HepG2 (cell line): ENCODE results near the gene SGCE. TPM values are rescaled to one million over a fixed set of nuclear protein-coding genes. Genes with fewer than 3 reads are reported as not detected.
A peak's percentile ranks its signal among the peaks of the same experiment; 100 is the strongest.

Source experiments
- ATAC-seq: fragments of 200-7000 bp; cut with Tn5 transposase; 3 replicates; pipeline ENCODE4 v1.9.1; 2020; ENCODE audit warnings: mild to moderate bottlenecking, moderate library complexity
- BruUV-seq: library from RNA; stranded (reverse); fragments of 400-500 nt; replicated peaks from 2 replicates; lab custom pipeline; 2021; lab: Mats Ljungman, UMichigan
- CTCF ChIA-PET: fragments of 300-600 bp; formaldehyde crosslinking; extraction: SDS; loops from one replicate; lab custom pipeline; 2021; ENCODE audit warnings: low total read pairs, inconsistent platforms, low intra/inter-chr PET ratio; lab: Yijun Ruan, JAX
- POLR2A ChIA-PET: fragments of 350-600 bp; sonication (Branson Sonifier 250); formaldehyde crosslinking; loops from one replicate; lab custom pipeline; 2020; ENCODE audit warnings: antibody characterized with exemption, inconsistent platforms; lab: Yijun Ruan, JAX
- DNase-seq: peaks from one replicate; pipeline ENCODE4 v3.0.0-alpha.2; 2015; ENCODE audit warnings: low spot score
- FAIRE-seq: peaks from 3 replicates; lab custom pipeline; 2011; peaks lifted over from hg19 to GRCh38; lab: Jason Lieb, UNC
- H2AFZ ChIP-seq: one replicate; pipeline ENCODE4 v1.6.1; 2011; ENCODE audit warnings: low read length, inconsistent platforms
- H3K27ac ChIP-seq: fragments of 300-600 bp; 3 replicates; pipeline ENCODE4 v1.8.0; 2011; ENCODE audit warnings: mixed run types, mild to moderate bottlenecking, mixed read lengths, low read length, inconsistent platforms; ENCODE audit not compliant: insufficient read depth; ENCODE audit errors: extremely low read length
- H3K27me3 ChIP-seq, 2 experiments: fragments of 200-600 bp in 1 of 2; 2 replicates in 1 of 2; 3 replicates in 1 of 2; pipeline versions ENCODE4 v1.6.0 to v1.8.0; 2011; ENCODE audit warnings: low read length in 2 of 2, mild to moderate bottlenecking in 2 of 2, moderate library complexity in 2 of 2, inconsistent platforms in 1 of 2; ENCODE audit not compliant: insufficient read depth in 2 of 2, control insufficient read depth in 1 of 2
- H3K36me3 ChIP-seq, 2 experiments: fragments of 200-600 bp in 1 of 2; replicated peaks in 1 of 2; 2 replicates in 1 of 2; 3 replicates in 1 of 2; pipeline versions ENCODE4 v1.5.1 to v1.8.0; 2011; ENCODE audit warnings: low read length in 2 of 2, inconsistent platforms in 1 of 2; ENCODE audit not compliant: insufficient read depth in 2 of 2, control insufficient read depth in 1 of 2
- H3K4me1 ChIP-seq: 2 replicates; pipeline ENCODE4 v1.5.1; 2012; ENCODE audit warnings: low read length, inconsistent platforms; ENCODE audit not compliant: insufficient read depth
- H3K4me2 ChIP-seq: 2 replicates; pipeline ENCODE4 v1.6.0; 2011; ENCODE audit warnings: low read depth, low read length, inconsistent platforms
- H3K4me3 ChIP-seq, 3 experiments: fragments of 200-600 bp in 1 of 3; sonication (generic), shearing (Covaris generic) in 1 of 3; replicated peaks in 1 of 3; 2 replicates each; pipeline ENCODE4 v1.5.1; 2011 to 2016; ENCODE audit warnings: low read length in 3 of 3, inconsistent platforms in 2 of 3, low read depth in 2 of 3, mild to moderate bottlenecking in 2 of 3, control low read depth in 1 of 3, mixed read lengths in 1 of 3; ENCODE audit not compliant: insufficient read depth in 1 of 3
- H3K79me2 ChIP-seq: one replicate; pipeline ENCODE4 v1.6.1; 2011; ENCODE audit warnings: low read length, inconsistent platforms; ENCODE audit not compliant: insufficient read depth
- H3K9ac ChIP-seq: 2 replicates; pipeline ENCODE4 v1.6.0; 2011; ENCODE audit warnings: mild to moderate bottlenecking, low read depth, low read length, inconsistent platforms; ENCODE audit not compliant: insufficient read depth
- H3K9me3 ChIP-seq: 2 replicates; pipeline ENCODE4 v1.5.1; 2012; ENCODE audit warnings: mild to moderate bottlenecking, low read length
- H4K20me1 ChIP-seq: 2 replicates; pipeline ENCODE4 v1.6.0; 2011; ENCODE audit warnings: inconsistent platforms, mild to moderate bottlenecking, low read length, moderate library complexity; ENCODE audit not compliant: insufficient read depth
- ASH2L ChIP-seq: fragments of 300-600, 200-600 bp; sonication (generic); IDR thresholded peaks from 2 replicates; pipeline ENCODE4 v1.7.0; 2017; ENCODE audit warnings: low read depth, mild to moderate bottlenecking, moderate library complexity, mixed read lengths, low read length; ENCODE audit not compliant: insufficient read length
- CBX1 ChIP-seq: IDR thresholded peaks from one replicate; pipeline ENCODE4 v1.6.1; 2016; ENCODE audit warnings: antibody characterized with exemption, low read depth
- CEBPB ChIP-seq: IDR thresholded peaks from 2 replicates; pipeline ENCODE4 v1.6.1; 2011; ENCODE audit warnings: low read depth, low read length, improper control_type of control experiment, borderline replicate concordance
- CEBPG ChIP-seq: IDR thresholded peaks from 2 replicates; pipeline ENCODE4 v1.6.1; 2016
- CENPX ChIP-seq: sonication (generic); formaldehyde crosslinking; IDR thresholded peaks from 2 replicates; pipeline ENCODE4 v1.9.0; 2021; ENCODE audit warnings: mild to moderate bottlenecking, missing genetic modification reagents, moderate library complexity
- CHD4 ChIP-seq: fragments of 200-600 bp; sonication (generic); IDR thresholded peaks from 2 replicates; pipeline ENCODE4 v1.7.0; 2017; ENCODE audit warnings: mild to moderate bottlenecking, low read length, borderline replicate concordance
- NBN ChIP-seq: fragments of 450-650 bp; conservative IDR thresholded peaks from 2 replicates; pipeline ENCODE4 v1.6.1; 2017
- NFYB ChIP-seq: sonication (generic); formaldehyde crosslinking; IDR thresholded peaks from 2 replicates; pipeline ENCODE4 v1.4.0; 2020; ENCODE audit warnings: missing genetic modification reagents
- PHF21A ChIP-seq: sonication (generic); formaldehyde crosslinking; IDR thresholded peaks from 2 replicates; pipeline ENCODE4 v1.5.0; 2020; ENCODE audit warnings: mild to moderate bottlenecking, missing genetic modification reagents
- SIX1 ChIP-seq: sonication (generic); formaldehyde crosslinking; IDR thresholded peaks from 2 replicates; pipeline ENCODE4 v1.4.0; 2020; ENCODE audit warnings: missing genetic modification reagents, borderline replicate concordance
- SIX4 ChIP-seq: sonication (generic); formaldehyde crosslinking; IDR thresholded peaks from 2 replicates; pipeline ENCODE4 v1.4.0; 2020; ENCODE audit warnings: missing genetic modification reagents
- SOX13 ChIP-seq, 3 experiments: fragments of 450-650 bp in 1 of 3; sonication (generic) in 1 of 3; formaldehyde crosslinking in 1 of 3; IDR thresholded peaks in 2 of 3; conservative IDR thresholded peaks in 1 of 3; 2 replicates each; pipeline versions ENCODE4 v1.5.0 to v1.6.1; 2016 to 2020; ENCODE audit warnings: antibody characterized with exemption in 1 of 3, mild to moderate bottlenecking in 1 of 3, missing compliant biosample characterization in 1 of 3, missing genetic modification reagents in 1 of 3, moderate library complexity in 1 of 3
- SSRP1 ChIP-seq: IDR thresholded peaks from 2 replicates; pipeline ENCODE4 v1.6.1; 2016; ENCODE audit warnings: control low read depth
- ZFP41 ChIP-seq: sonication (generic); formaldehyde crosslinking; IDR thresholded peaks from 2 replicates; pipeline ENCODE4 v1.4.0; 2020; ENCODE audit warnings: mild to moderate bottlenecking, missing genetic modification reagents, borderline replicate concordance
- ZFY ChIP-seq: sonication (generic); formaldehyde crosslinking; IDR thresholded peaks from 2 replicates; pipeline ENCODE4 v1.4.0; 2020; ENCODE audit warnings: missing genetic modification reagents
- ZNF10 ChIP-seq: sonication (generic); formaldehyde crosslinking; IDR thresholded peaks from 2 replicates; pipeline ENCODE4 v1.4.0; 2020; ENCODE audit warnings: mild to moderate bottlenecking, low read depth, missing genetic modification reagents, borderline replicate concordance
- ZNF362 ChIP-seq: sonication (generic); formaldehyde crosslinking; IDR thresholded peaks from 2 replicates; pipeline ENCODE4 v1.4.0; 2020; ENCODE audit warnings: missing genetic modification reagents, mild to moderate bottlenecking, borderline replicate concordance
- ZNF441 ChIP-seq: sonication (generic); formaldehyde crosslinking; IDR thresholded peaks from 2 replicates; pipeline ENCODE4 v1.7.0; 2021; ENCODE audit warnings: missing genetic modification reagents, borderline replicate concordance
- in situ Hi-C: cut with HindIII; loops from 2 replicates; pipeline ENCODE4 v1.10.0; 2017; ENCODE audit warnings: low pct_unique_long_range_greater_than_20kb; ENCODE audit not compliant: extremely low pct_ligation_motif_present
- intact Hi-C: fragments of 100-400 bp; cut with micrococcal nuclease; formaldehyde crosslinking; loops from one replicate; pipeline ENCODE4 v1.10.0; 2022; ENCODE audit not compliant: unreplicated experiment
- polyA plus RNA-seq, 8 experiments: library from polyadenylated mRNA; depleted of rRNA in 3 of 8; stranded (reverse) in 7 of 8; unstranded in 1 of 8; fragments of >200 nt; fragmentation: Illumina TruSeq in 4 of 8; extraction: Trizol in 4 of 8; gene quantifications; 2 replicates each; pipeline versions ENCODE4 v1.2.1 to v1.2.3, GENCODE V29; 2011 to 2016; ENCODE audit warnings: low read depth in 4 of 8, missing spikeins in 1 of 8, mixed read lengths in 1 of 8; ENCODE audit not compliant: insufficient read depth in 1 of 8
- total RNA-seq, 5 experiments: library from RNA; depleted of rRNA; stranded (reverse); fragments of >200 nt; fragmentation: Illumina TruSeq; extraction: Trizol; gene quantifications; 2 replicates each; pipeline ENCODE4 v1.2.3, GENCODE V29; 2016; ENCODE audit warnings: low read depth in 1 of 5

The SGCE gene
- total and polyA plus RNA-seq, 2 of the 13 experiments (the other 11 are each of a cell fraction or from before 2014, with no cell fraction given): 52.3 to 71.1 TPM

DNA sequence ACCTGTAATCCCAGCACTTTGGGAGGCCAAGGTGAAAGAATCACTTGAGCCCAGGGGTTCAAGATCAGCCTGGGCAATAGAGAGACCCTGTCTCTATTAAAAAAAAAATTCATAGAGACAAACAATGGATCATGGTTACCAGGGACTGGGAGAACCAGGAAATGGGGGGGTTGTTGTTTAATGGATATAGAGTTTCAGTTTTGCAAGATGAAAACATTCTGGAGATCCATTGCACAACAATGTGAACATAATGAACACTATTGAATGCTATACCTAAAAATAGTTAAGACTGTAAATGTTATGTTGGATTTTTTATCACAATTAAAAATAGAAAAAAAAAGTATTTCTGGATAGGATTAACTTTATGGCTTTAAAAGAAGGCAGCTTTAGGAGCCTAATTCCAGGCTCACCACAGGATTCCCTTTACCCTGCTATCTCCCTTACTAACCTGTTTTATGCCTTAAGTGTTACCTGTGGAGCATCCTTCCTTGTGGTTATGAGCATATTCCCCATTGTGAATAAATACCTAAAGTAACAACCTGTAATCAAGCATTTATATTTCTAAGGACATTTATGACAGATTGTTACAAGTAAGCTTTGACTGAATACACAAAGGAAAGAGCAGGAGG is 45.1 kb upstream of the SGCE start:
- in situ Hi-C loops: no loop called here
- Histone ChIP-seq H3K27me3 (no peaks in the 10 kb centered on the region), H3K4me2 (peak overlapping the region; percentile 61), H4K20me1 (no peaks in the 10 kb centered on the region), H3K9ac (peak overlapping the region; percentile 83), H2AFZ (no peak overlapping the region), H3K4me3 (peak overlapping the region in 2 of 3 experiments; percentile 22 to 29; a peak in 2 of 6 replicates), H3K4me1 (peaks cover 68% of the 10 kb centered on the region), H3K79me2 (no peaks in the 10 kb centered on the region), H3K27ac (peak overlapping the region; percentile 100), H3K36me3 (no peaks in the 10 kb centered on the region), H3K9me3 (no peaks in the 10 kb centered on the region)
- ATAC-seq: peak; percentile 62
- intact Hi-C loops: loop anchor here (5.0 kb wide), 4 partner anchors 49 to 206 kb away; partner anchors contain the start of gene PPP1R9A
- peak; percentile 76 for DNase-seq
- peak; percentile 21; the same call in 1 of the 2 replicates for TF ChIP-seq CENPX (CRISPR knock-in tag)
- TF ChIP-seq NFYB: no peak
- TF ChIP-seq ZFP41: no peak
- no peak for TF ChIP-seq ZNF441 (CRISPR knock-in tag)
- no peak for TF ChIP-seq ZFY
- TF ChIP-seq SOX13 (IDR thresholded peaks at IDR 0.05): no peak
- TF ChIP-seq SOX13 (CRISPR knock-in tag; conservative IDR thresholded peaks at IDR 0.05 in 1 of 2, IDR thresholded peaks at IDR 0.05 in 1 of 2): peak in 1 of 2 experiments; percentile 54; a peak in 1 of 4 replicates
- TF ChIP-seq SIX1 (CRISPR knock-in tag): peak; percentile 93; the same call in 1 of the 2 replicates
- TF ChIP-seq SSRP1: 0 out of 2 replicates have a peak, but pooled peaks have one; percentile 51
- TF ChIP-seq ZNF10 (CRISPR knock-in tag): no peak
- peak; percentile 68 for TF ChIP-seq CEBPB
- peak; percentile 44; the same call in 1 of the 2 replicates for TF ChIP-seq CHD4
- peak; percentile 53; the same call in 1 of the 2 replicates for TF ChIP-seq SIX4 (CRISPR knock-in tag)
- TF ChIP-seq CEBPG (CRISPR knock-in tag): peak; percentile 77
- no peak for TF ChIP-seq NBN
- 0 out of 2 replicates have a peak, but pooled peaks have one; percentile 44 for TF ChIP-seq PHF21A
- TF ChIP-seq CBX1: no peak
- TF ChIP-seq ASH2L: peak; percentile 65
- peak; percentile 55; the same call in 1 of the 2 replicates for TF ChIP-seq ZNF362 (CRISPR knock-in tag)
- ChIA-PET CTCF (no interaction called here), POLR2A (interaction anchor here (0.7 to 1.3 kb wide), 2 partner anchors 43 to 80 kb away, joined by 4 to 5 read pairs; no protein-coding TSS in a partner anchor)
- BruUV-seq: no TSS peak
- no peak for FAIRE-seq
